Measurements from ENCODE around the gene CETP.

DNA sequence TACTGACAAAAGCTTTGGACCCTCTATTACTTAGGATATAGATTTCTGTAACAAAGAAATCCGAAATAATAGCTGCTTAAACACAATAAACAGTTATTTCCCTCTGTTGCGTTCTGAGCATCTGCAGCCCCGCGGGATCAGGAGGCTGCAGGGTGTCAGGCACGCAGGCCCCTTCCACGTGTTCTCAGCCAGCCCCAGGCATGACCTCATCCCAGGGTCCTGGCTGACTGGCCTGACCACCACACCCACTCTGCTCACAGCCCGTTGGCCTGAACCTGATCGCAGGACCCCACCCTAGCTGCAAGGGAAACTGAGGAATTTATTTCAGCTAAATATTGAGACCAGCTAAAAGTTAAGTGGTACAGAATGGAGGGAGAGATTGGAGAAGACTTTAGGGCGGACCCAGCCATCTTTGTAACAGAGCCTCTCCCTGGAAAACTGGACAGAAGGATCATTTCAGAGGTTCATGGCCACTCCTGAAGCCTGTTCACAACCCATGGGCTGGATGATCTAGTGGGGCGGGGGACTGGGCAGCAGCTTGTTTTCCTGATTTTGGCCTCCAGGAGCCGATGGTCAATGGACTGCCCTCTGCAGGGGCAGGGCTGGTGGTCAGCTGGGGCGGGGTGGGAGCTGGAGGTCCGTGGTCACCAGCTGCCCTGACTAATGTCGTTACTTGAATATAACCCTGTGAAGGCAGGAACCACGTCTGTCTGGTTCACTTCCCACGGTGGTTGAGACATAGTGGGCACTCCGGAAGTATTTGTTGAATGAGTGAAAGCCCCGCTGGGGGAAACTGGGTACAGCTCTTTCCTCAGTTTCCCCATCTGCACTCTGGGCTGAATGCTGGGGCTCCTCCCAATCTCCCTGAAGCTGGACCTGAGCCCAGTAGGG lies 10.9 kb downstream of the CETP start:
- TF ChIP-seq, protein P1, sequence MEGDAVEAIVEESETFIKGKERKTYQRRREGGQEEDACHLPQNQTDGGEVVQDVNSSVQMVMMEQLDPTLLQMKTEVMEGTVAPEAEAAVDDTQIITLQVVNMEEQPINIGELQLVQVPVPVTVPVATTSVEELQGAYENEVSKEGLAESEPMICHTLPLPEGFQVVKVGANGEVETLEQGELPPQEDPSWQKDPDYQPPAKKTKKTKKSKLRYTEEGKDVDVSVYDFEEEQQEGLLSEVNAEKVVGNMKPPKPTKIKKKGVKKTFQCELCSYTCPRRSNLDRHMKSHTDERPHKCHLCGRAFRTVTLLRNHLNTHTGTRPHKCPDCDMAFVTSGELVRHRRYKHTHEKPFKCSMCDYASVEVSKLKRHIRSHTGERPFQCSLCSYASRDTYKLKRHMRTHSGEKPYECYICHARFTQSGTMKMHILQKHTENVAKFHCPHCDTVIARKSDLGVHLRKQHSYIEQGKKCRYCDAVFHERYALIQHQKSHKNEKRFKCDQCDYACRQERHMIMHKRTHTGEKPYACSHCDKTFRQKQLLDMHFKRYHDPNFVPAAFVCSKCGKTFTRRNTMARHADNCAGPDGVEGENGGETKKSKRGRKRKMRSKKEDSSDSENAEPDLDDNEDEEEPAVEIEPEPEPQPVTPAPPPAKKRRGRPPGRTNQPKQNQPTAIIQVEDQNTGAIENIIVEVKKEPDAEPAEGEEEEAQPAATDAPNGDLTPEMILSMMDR (IDR thresholded peaks at IDR 0.05; ENCODE audit: insufficient read depth, low read depth, low read length) = no peak
- no peak for TF ChIP-seq EZH2 (IDR thresholded peaks at IDR 0.05; ENCODE audit: insufficient read depth, low read length)

All from astrocyte (in vitro differentiated cells and primary cell).